T-helper 22 cell (primary cell): ENCODE measurements around the gene KRTAP12-2.

Experiments
- DNase-seq: peaks from one replicate; pipeline ENCODE4 v3.0.0-alpha.2; 2020; ENCODE audit warnings: low read depth

KRTAP12-2 gene

GRCh38 chr21:44666401-44667320 is at the start of gene KRTAP12-2:
KRTAP12-2 (minus strand) TSS chr21:44666927; CDS start chr21:44666886, 41 bp downstream.
- no peak for DNase-seq

GRCh38 chr21:44714905-44715304 is 48.2 kb upstream of the KRTAP12-2 start:
- DNase-seq, result no peak

- DNase-seq, result no peak
Measured at GRCh38 chr21:44713846-44714245, 47.1 kb upstream of the KRTAP12-2 start.

GRCh38 chr21:44713130-44713529 is 46.4 kb upstream of the KRTAP12-2 start:
- DNase-seq, result no peak

GRCh38 chr21:44712203-44713028 is 45.7 kb upstream of the KRTAP12-2 start:
- DNase-seq, result no peak

GRCh38 chr21:44711327-44712202 is 44.8 kb upstream of the KRTAP12-2 start, which contains the start of gene TSPEAR:
TSPEAR (minus strand) TSS chr21:44711572; CDS start chr21:44711514, 58 bp downstream.
- DNase-seq, result no peak

- DNase-seq, result no peak
Measured at GRCh38 chr21:44710756-44711326, 44.1 kb upstream of the KRTAP12-2 start.

- DNase-seq, result no peak
Measured at GRCh38 chr21:44710294-44710665, 43.6 kb upstream of the KRTAP12-2 start.

GRCh38 chr21:44709426-44710293 is 42.9 kb upstream of the KRTAP12-2 start:
- DNase-seq, result no peak

GRCh38 chr21:44708866-44709425 is 42.2 kb upstream of the KRTAP12-2 start:
- no peak for DNase-seq

- no peak for DNase-seq
Measured at GRCh38 chr21:44708213-44708865, 41.6 kb upstream of the KRTAP12-2 start.

- DNase-seq, result no peak
Measured at GRCh38 chr21:44706706-44707581, 40.2 kb upstream of the KRTAP12-2 start.

- DNase-seq, result no peak
Measured at GRCh38 chr21:44706026-44706705, 39.4 kb upstream of the KRTAP12-2 start.

GRCh38 chr21:44704636-44705001 is 37.9 kb upstream of the KRTAP12-2 start:
- DNase-seq, result no peak

GRCh38 chr21:44703731-44704635 is 37.3 kb upstream of the KRTAP12-2 start:
- no peak for DNase-seq

GRCh38 chr21:44702973-44703730 is 36.4 kb upstream of the KRTAP12-2 start:
- DNase-seq, result no peak
